ENCODE measurements around the gene HNRNPA3.
A peak's percentile ranks its signal among the peaks of the same experiment; 100 is the strongest.
"Not testable (repeated sequence)": the region's sequence is repeated elsewhere in the genome, so short reads cannot be mapped to it uniquely, and the experiment has no call there.

Gene HNRNPA3

DNA sequence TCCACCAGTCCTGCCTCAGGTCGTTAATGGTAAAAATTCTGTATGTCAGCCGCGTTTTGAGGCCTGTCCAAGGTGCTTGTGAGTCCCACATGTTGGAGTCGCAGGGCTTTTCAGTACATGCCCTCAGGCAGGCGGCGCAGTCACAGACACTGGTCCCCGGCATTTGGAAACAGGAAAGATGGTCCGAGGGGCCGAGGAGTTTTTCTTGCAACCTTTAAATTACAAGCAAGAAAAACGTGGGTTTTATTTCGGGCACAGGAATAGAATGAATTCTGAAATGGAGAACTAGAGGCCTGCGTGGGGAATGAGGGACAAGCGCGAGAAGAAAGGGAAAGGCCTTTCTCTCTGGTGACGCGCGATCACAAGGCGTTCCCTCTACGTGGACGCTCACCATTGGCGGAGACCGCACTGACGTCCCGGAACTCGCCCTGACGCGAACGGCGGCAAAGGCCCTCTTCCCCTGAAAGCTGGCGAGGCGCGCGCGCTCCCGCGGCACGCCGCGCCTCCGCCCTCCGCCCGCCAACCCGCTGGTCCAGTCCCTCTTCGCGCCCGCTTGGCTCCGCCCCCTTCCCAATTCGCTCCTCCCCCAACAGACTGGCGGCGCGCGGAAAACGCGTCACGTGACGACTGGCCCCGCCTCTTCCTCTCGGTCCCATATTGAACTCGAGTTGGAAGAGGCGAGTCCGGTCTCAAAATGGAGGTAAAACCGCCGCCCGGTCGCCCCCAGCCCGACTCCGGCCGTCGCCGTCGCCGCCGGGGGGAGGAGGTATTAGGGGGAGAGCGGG lies at the start of gene HNRNPA3:
TSS of gene HNRNPA3 (plus strand) at position 689 of the 785 bp plus-strand sequence. CDS start at position 695, 6 bp downstream.
- peak; percentile 100 for DNase-seq

DNA sequence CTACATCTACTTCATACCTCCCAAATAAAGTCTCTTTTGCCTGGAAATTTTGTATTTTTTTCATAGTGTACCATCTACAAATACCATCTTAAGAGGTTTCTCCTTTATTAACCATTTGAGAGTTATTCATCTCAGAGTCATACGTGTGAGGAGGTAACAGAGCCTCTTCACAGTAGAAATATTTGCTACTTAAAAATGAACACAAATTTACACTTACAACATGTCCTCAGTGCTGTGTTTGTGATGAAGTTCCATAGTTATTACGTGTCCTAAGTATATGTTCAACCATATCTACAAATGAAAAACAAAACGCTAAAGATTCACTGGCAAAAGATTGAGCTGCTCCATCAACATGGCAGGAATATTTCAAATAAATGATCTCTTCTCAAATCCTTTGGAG lies 48.5 kb upstream of the HNRNPA3 start:
- no peak for DNase-seq

DNA sequence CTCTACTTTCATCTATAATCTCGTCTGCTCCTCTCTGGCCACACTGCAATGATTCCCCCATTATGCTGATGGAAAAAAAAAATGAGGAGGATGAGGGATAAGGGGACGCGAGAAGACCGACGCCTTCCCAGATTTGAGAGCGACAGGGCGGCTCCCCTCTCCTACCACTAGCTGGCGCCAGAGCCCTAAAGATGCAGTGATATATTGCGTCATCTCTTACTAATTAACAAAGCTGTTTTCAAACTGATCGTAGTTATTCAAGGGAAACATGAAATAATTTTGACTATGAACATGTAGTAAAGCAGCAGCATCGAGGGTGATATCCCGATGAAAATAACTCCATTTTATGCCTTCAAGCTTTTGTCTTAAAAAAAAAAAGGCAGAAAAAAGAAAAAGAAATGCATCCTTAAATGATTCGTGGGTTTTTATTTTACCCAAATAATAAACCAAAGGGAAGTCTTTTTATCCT lies 48.0 kb upstream of the HNRNPA3 start:
- DNase-seq, result peak; percentile 91

DNA sequence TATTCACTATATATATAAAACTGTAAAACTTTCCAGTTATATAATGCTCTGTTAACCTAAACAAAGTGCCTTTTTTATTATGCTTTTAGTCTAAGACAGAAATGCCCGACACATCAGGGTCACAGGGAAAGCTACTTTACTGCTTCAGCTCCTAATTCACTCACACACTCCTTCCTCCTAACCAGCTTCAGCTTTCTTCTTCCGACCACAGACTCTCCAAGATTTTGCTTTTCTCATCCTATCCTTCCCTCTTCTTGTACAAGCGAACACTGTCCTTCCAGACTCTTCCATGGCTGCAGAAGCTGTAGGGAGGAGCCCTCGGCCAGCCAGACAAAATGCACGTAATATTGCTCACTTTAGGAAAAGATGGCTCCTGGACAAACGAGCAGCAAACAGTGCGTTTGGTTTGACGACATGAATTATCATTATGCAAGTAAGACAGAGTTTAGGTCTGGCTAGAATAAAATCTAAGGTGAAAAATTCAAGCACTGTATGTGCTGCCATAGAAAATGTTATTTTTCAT lies 47.5 kb upstream of the HNRNPA3 start:
- DNase-seq, result peak; percentile 77

DNA sequence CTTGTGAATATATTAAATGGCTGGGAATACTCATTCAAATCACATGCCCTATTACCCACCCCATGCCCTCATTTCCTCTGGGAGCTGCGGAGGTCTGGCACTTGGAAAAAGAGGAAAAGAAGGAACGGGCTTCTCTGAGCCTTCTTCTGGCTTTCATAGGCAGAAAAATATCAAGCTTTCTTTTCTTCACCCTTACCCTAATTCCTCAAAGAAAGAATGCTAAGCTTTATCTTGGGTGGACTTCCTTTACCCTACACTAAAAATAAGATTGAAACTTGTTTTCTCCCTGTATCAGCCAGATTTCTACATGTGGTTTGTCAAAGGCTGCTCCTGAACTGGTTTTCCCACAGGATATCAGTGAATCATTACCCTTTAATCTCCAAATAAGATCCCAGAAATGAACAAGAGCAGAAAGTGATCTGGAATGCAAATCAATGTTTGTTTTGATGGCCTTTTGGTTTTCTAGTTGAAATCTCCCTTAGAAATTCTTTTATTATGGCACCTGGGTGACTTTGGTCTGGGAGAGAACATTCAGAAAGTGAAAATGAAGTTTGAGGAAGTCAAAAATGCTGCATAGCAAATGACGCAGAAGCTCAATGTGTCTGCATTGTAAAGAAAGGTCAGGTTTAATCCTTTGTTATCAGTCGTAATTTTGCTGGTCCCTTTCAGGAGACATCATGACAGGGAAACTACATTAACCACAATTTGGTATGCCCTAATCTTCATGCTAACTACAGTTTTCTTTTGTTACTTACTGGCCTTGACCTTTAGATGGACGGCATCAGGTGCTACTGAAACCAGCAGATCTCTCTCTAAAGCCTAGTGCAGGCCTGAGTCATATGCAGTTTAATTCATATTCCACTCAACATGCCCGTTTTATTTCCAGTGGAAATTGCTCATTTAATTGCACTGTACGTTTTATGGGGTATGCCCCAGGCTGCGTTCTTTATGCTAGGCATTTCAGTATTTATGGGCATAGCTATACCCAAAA lies 46.6 kb upstream of the HNRNPA3 start:
- DNase-seq, result peak; percentile 45

DNA sequence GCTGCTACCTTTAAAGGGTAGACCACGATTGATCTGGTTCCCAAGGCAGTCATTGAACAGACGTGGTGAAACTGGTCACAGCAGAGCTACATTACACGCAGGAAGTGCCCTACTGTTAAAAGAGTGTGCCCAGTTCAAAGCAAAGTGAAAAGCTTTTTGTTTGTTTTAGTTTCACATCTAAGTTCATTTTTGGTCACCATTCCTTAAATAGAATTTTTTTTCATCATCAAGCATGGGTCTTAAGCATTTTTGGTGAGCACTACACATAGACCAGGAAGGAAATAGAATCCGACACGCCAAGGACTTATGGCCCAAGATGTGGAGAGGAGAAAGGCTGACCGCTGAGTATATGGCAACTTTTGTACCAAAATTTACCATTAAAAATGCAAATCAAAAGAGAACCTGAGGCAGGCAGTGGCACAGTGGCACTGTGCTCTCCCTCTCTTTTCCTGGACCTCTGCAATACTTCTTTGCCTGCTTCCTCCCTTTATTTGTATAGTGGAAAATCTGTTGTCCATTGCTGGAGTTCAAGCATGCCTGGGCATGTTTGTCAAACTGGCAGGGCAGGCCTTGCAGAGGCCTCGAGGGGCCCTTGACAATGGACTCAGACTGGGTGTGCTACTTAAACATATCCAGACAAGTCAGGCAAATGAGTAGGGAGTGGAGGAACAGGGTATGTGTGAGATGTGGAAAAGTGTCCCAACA lies 42.6 kb upstream of the HNRNPA3 start:
- peak; percentile 97 for DNase-seq

DNA sequence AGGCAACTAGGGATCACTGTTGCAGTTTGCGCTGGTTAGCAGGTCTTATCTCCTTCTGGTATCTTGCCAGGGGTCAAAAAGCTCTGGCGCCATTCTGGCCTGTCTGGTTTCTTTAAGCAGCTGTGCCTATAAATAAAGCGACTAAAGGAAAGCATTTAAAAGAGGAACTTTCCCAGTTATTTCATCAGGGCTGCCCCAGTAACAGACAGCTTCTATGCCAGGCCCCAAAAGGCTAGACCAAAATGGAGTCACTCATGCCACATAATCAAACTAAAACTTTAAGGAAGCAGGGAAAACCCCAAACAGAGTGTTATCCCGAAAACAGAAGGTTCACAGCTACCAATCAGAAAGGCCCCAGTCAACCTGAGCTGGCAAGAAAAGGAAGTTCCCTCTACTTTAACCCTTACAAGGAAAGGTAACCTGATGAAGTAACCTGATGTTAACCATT lies 41.2 kb upstream of the HNRNPA3 start:
- no peak for DNase-seq

DNA sequence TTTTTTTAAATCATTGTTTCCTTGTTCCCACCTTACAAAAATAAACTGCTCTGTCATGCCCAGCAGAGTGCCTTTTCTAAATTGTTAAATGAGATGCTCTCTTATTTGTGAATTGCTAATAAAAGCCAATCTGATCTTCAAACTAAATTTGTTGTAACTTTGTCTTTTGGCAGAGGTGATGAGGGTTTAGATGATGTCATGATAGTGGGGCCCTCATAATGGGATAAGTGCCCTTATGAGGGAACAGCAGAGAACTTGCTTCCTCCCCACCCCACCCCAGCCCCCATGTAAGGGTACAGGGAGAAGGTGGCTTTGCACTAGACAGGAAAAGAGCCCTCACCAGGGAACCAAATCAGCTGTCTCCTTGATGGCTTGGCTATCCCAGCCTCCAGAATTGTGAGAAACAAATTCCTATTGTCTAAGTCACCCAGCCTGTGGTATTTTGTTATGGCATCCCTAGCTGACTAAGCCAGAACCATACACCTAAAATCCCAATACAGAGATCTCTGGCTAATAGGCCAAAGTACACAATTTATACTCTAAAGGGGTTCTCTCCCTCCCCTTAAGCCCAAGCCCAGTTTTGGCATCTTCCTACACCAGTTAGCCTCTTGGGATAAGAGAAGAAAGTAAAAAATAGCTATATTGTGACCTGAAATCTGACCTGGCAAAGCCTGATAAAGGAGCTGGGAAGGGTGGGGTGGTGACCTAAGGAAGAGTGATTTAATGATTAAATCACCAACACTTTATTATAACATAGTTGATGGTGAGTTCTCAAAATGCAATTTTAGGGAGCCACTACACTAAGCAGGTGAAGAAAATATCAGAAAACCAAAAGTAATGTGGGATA lies 40.3 kb upstream of the HNRNPA3 start:
- DNase-seq, result peak; percentile 24

DNA sequence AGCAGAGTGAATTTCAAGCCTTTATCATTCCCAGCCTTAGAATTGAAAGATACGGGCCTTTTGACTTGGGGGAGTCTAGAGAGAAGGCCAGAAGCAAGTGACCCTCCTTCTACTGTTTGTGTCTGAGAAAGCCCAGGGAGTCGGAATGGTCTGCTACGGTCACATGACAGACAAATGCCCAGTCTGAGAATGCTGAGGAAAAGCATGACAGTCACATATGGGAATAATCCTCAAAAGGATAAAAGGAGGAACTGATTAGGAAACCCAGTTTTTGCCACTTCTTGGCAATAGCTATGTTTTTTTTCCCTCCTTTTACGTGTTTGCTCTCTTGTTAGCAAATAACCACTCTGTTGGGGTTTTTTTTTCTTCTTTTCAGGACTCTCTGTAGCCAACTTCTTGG lies 38.1 kb upstream of the HNRNPA3 start:
- no peak for DNase-seq

DNA sequence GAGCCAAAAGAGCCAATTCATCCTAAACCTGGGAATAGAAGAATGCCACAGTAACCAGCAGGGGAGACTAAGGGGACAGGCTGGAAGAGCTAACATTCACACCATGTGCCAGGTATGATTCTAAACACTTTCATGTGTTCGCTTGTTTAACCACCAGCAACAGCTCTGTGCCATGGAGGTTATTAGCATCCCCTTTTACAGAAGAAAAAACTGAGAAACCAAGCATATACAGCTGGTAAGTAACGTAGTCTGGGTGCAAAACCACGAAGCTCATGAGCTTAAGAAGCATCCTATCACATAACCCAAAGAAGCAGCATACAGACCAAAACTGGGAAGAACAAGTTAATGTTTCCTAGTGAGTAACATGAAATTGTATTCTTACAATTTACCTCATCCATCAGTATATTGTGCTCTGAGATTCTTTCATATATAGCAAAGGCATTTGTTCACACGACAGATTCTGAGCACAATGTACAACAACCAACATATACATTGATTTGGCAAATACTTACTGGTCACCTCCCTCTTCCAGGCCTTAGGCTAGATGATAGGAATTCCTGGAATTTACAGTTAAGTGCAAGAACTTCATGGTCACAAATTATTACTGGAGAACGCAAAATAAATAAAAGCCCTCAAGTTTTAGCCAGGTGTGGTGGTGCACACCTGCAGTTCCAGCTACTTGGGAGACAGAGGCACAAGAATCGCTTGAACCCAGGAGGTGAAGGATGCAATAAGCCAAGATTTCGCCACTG lies 36.5 kb upstream of the HNRNPA3 start:
- DNase-seq, result no peak

DNA sequence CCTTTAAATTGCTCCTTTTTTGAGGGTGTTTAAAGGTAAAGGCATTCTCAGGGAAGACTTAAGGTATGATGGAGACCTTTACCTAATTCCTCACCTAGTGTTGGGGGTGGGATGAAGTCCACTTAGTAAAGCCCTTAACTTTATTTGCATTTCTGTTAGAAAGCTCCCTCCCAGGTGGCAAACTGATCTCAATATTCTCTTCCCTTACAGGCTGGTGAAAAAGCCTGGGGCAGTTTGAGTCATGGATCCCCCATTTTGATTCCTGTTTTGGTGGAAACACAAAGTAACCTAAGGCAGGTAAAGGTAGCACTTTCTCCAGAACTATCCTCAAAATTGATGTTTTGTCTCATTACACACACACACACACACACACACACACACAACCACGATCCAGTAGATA lies 33.8 kb upstream of the HNRNPA3 start:
- no peak for DNase-seq

DNA sequence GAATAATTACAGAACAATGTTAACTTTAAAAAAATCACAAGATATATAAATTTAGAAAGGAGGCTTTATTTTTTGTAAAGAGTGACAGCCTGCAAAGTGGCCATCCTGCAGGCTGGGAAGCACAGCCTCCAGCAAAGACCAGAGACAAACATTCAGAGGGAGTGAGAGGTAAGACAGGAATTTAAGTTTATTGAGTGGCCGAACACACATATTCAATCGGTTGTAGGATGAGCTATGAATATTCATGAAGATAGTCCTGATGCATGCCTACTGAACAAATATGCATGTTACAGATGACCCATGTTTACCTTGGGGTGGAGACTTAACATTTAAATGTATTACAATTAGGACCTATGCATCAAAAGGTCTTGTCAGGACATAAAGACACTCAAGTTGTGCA lies 33.4 kb upstream of the HNRNPA3 start:
- no peak for DNase-seq

DNA sequence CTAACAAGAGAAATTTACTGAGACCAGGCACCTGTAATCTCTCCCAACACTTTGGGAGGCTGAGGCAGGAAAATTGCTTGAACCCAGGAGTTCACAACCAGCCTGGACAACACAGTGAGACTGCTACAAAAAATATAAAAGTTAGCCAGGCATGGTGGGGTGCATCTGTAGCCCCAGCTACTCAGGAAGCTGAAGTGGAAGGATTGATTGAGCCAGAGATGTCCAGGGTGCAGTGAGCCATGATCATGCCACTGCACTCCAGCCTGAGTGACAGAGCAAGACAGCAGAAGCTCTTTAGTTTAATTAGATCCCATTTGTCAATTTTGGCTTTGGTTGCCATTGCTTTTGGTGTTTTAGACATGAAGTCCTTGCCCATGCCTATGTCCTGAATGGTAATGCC lies 32.9 kb upstream of the HNRNPA3 start:
- DNase-seq, result not testable (repeated sequence)

DNA sequence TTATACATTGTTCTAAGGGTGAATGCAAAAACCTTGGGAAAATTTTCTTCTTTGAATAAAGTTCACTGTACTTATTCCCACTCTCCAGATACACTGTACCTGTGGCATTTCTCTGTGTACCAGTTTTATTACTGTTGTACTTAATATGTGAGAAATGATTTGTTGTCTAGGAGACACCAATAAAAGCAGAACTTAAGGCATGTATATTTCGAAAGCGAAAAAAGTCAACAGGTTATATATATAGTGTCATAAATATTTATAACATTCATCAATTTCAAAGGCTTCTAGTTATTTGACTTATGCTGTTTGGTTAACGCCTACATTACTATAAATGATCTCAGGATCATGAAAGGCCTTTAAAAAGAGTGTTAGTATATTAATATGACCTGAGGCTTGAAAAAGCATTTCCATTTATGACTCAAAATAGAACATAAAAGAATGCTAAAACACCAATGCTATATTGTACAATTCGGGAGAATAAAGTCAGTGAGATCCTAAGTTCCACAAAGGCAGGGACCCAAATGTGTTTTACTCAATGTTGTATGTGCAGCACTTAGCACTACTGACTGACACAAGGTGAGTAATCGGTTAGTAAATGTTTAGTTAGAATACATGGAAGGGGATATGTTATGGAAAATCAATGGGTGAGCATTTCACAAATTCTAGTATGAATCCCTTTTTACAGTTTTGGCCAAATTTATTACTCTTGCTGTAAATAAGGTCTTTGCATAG lies 32.2 kb upstream of the HNRNPA3 start:
- DNase-seq, result no peak

DNA sequence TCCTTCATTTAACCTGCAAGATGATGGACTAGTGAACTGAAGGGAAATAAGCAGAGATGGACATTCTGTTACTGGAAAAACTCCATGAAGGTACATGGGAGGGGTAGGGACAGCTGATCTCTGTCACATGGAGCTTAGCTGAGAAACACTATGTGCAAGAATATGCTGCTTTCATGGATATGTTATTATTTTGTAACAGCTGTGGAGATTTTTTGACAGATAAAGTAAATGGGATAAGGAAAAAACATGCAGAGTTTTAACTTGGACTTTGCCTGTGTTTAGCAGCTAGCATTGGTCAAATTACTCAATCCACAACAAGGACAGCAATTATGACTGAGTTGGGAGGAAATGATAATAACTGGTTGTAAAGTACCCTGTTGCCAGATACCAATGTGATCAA lies 28.7 kb upstream of the HNRNPA3 start:
- DNase-seq, result no peak

DNA sequence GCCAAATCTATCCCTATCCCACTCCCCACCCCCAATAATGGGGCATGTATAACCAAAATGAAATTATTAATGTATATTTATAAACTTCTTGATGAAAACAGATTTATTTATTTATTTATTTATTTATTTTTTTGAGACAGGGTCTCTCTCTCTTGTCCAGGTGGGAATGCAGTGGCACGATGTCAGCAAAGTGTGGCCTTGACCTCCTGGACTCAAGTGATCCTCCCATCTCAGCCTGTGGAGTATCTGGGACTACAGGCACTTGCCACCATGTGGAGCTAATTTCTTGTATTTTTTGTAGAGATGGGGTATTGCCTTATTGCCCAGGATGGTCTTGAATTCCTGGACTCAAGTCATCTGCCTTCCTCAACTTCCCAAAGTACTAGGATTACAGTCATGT lies 28.0 kb upstream of the HNRNPA3 start:
- DNase-seq, result no peak

DNA sequence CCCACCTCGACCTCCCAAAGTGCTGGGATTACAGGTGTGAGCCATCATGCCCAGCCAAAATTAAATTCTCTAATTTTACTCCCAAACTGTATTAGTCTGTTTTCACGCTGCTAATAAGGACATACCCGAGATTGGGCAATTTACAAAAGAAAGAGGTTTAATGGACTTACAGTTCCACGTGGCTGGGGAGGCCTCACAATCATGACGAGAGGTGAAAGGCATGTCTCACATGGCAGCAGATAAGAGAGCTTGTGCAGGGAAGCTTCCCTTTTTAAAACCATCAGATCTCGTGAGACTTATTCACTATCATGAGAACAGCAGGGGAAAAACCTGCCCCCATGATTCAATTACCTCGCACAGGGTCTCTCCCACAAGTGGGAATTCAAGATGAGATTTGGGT lies 26.6 kb upstream of the HNRNPA3 start:
- not testable (repeated sequence) for DNase-seq

DNA sequence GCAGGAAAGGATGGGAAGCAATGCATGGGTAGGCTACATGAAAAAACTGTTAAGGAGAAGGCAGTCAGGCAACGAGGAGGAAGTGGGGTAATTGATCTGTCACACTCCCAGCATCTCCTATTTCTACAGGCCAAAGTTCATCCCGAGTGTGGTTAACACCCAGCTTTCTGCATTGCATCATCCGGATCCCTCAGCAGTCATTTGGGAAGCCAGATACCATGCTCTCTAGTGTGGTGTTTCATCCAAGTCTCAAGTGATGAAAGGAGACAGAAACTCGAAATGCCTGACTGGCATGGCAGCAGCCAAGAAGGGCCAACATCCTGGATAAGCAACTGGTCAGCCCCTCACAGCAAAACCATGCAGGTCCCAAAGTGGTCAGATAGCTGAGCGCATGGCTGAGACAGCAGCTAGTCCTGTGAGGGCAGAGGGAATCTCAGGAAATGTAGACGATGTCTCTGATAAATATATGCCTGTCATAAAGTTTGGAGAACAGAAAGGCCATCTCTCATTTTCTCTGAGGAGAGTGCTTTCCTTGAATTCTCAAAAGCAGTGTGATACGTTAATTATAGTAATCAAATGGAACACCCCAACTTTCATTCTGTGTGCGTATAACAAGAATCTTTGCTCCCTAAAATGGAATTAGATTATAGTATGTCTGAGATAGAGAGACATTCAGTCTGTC lies 24.8 kb upstream of the HNRNPA3 start:
- DNase-seq, result peak; percentile 82
